Activated CD4-positive, alpha-beta T cell treated with anti-CD3 and anti-CD28 coated beads for 1 hour (primary cell): ENCODE measurements around the gene KIFC3.
"Not testable (repeated sequence)": the region's sequence is repeated elsewhere in the genome, so short reads cannot be mapped to it uniquely, and the experiment has no call there.

ENCODE experiments used
- DNase-seq: peaks from one replicate; pipeline ENCODE4 v3.0.0-alpha.2; 2020

KIFC3 gene

GRCh38 chr16:57823836-57824235 is 21.5 kb upstream of the KIFC3 start:
- no peak for DNase-seq

- DNase-seq, result no peak
Observed at GRCh38 chr16:57822856-57823255, 20.6 kb upstream of the KIFC3 start.

GRCh38 chr16:57822018-57822553 is 19.8 kb upstream of the KIFC3 start:
- no peak for DNase-seq

GRCh38 chr16:57821149-57821971 is 19.1 kb upstream of the KIFC3 start:
- DNase-seq, result no peak

- no peak for DNase-seq
Observed at GRCh38 chr16:57818377-57819064, 16.2 kb upstream of the KIFC3 start.

GRCh38 chr16:57817680-57818079 is 15.4 kb upstream of the KIFC3 start:
- no peak for DNase-seq

- no peak for DNase-seq
Observed at GRCh38 chr16:57815987-57816745, 13.9 kb upstream of the KIFC3 start.

- no peak for DNase-seq
Observed at GRCh38 chr16:57814896-57815295, 12.6 kb upstream of the KIFC3 start.

GRCh38 chr16:57813466-57813865 is 11.2 kb upstream of the KIFC3 start:
- no peak for DNase-seq

GRCh38 chr16:57811340-57811739 is 9.0 kb upstream of the KIFC3 start:
- DNase-seq, result not testable (repeated sequence)

- DNase-seq, result peak; percentile 57
Observed at GRCh38 chr16:57810197-57811031, 8.1 kb upstream of the KIFC3 start.

- DNase-seq, result no peak
Observed at GRCh38 chr16:57809276-57810196, 7.2 kb upstream of the KIFC3 start.

GRCh38 chr16:57808589-57809228 is 6.4 kb upstream of the KIFC3 start:
- DNase-seq, result no peak

GRCh38 chr16:57807968-57808528 is 5.8 kb upstream of the KIFC3 start:
- no peak for DNase-seq

- DNase-seq, result no peak
Observed at GRCh38 chr16:57807252-57807967, 5.1 kb upstream of the KIFC3 start.

GRCh38 chr16:57805176-57805575 is 2.9 kb upstream of the KIFC3 start:
- DNase-seq, result no peak

GRCh38 chr16:57804111-57804837 is 2.0 kb upstream of the KIFC3 start:
- no peak for DNase-seq

- DNase-seq, result no peak
Observed at GRCh38 chr16:57803134-57803990, 1.1 kb upstream of the KIFC3 start.
